Measurements from ENCODE around the gene SEC14L1.
"Not testable (repeated sequence)": the region's sequence is repeated elsewhere in the genome, so short reads cannot be mapped to it uniquely, and the experiment has no call there.

The SEC14L1 gene

GRCh38 chr17:77247048-77247541, 106.3 kb downstream of the SEC14L1 start:
- Histone ChIP-seq H3K4me3 (ENCODE audit: low read depth, low read length) (peak overlapping the region; percentile 70), H3K27ac (ENCODE audit: low read depth, low read length) (no peak overlapping the region), H3K4me1 (ENCODE audit: control insufficient read depth, insufficient read depth, low read length) (no peaks in the 10 kb centered on the region), H3K27me3 (ENCODE audit: control insufficient read depth, insufficient read depth, low read length) (peaks cover 21% of the 10 kb centered on the region), H3K36me3 (ENCODE audit: control insufficient read depth, insufficient read depth, low read length) (no peaks in the 10 kb centered on the region), H3K9me3 (ENCODE audit: control insufficient read depth, insufficient read depth, low read depth, low read length) (no peaks in the 10 kb centered on the region), H3K9ac (ENCODE audit: low read length) (peak overlapping the region; percentile 7)

GRCh38 chr17:77247609-77248008, 106.8 kb downstream of the SEC14L1 start:
- no peaks in the 10 kb centered on the region for H3K4me1 ChIP-seq (ENCODE audit: control insufficient read depth, insufficient read depth, low read length)
- no peaks in the 10 kb centered on the region for H3K36me3 ChIP-seq (ENCODE audit: control insufficient read depth, insufficient read depth, low read length)
- H3K9me3 ChIP-seq (ENCODE audit: control insufficient read depth, insufficient read depth, low read depth, low read length) = no peaks in the 10 kb centered on the region
- H3K9ac ChIP-seq (ENCODE audit: low read length) = no peak overlapping the region
- no peak overlapping the region for H3K27ac ChIP-seq (ENCODE audit: low read depth, low read length)
- H3K4me3 ChIP-seq (ENCODE audit: low read depth, low read length) = peak overlapping the region; percentile 70
- H3K27me3 ChIP-seq (ENCODE audit: control insufficient read depth, insufficient read depth, low read length) = peaks cover 21% of the 10 kb centered on the region

GRCh38 chr17:77248216-77249114, 107.7 kb downstream of the SEC14L1 start:
- Histone ChIP-seq H3K4me3 (ENCODE audit: low read depth, low read length) (no peak overlapping the region), H3K4me1 (ENCODE audit: control insufficient read depth, insufficient read depth, low read length) (no peaks in the 10 kb centered on the region; the same call in 1 of the 2 replicates), H3K36me3 (ENCODE audit: control insufficient read depth, insufficient read depth, low read length) (no peaks in the 10 kb centered on the region), H3K27me3 (ENCODE audit: control insufficient read depth, insufficient read depth, low read length) (peaks cover 21% of the 10 kb centered on the region), H3K9me3 (ENCODE audit: control insufficient read depth, insufficient read depth, low read depth, low read length) (no peaks in the 10 kb centered on the region), H3K9ac (ENCODE audit: low read length) (no peak overlapping the region), H3K27ac (ENCODE audit: low read depth, low read length) (no peak overlapping the region)

- no peak overlapping the region for H3K4me3 ChIP-seq (ENCODE audit: low read depth, low read length)
- no peaks in the 10 kb centered on the region for H3K9me3 ChIP-seq (ENCODE audit: control insufficient read depth, insufficient read depth, low read depth, low read length)
- no peaks in the 10 kb centered on the region for H3K36me3 ChIP-seq (ENCODE audit: control insufficient read depth, insufficient read depth, low read length)
- no peak overlapping the region for H3K27ac ChIP-seq (ENCODE audit: low read depth, low read length)
- no peak overlapping the region for H3K9ac ChIP-seq (ENCODE audit: low read length)
- peaks cover 28% of the 10 kb centered on the region for H3K4me1 ChIP-seq (ENCODE audit: control insufficient read depth, insufficient read depth, low read length)
- H3K27me3 ChIP-seq (ENCODE audit: control insufficient read depth, insufficient read depth, low read length) = peaks cover 21% of the 10 kb centered on the region
Observed at GRCh38 chr17:77251622-77252183, 110.9 kb downstream of the SEC14L1 start.

DNA sequence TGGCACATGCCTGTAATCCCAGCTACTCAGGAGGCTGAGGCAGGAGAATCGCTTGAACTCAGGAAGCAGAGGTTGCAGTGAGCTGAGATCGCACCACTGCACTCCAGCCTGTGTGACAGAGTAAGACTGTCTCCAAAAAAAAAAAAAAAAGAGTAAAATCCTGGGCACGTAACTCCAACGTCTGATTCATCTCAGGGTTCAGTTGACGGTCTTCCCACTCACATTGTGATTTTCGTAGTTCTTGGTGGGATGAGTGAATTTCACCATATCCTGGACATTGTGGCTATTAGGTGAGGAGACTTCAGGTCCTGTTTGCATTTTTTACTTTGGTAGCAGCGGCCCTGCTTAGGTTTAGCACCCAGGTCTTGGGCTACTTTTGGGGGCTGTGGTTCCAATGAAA, 111.5 kb downstream of the SEC14L1 start:
- Histone ChIP-seq H3K27me3 (ENCODE audit: control insufficient read depth, insufficient read depth, low read length) (peaks cover 19% of the 10 kb centered on the region), H3K4me1 (ENCODE audit: control insufficient read depth, insufficient read depth, low read length) (peaks cover 28% of the 10 kb centered on the region)
- not testable (repeated sequence) for H3K27ac ChIP-seq (ENCODE audit: low read depth, low read length); H3K36me3 ChIP-seq (ENCODE audit: control insufficient read depth, insufficient read depth, low read length); H3K4me3 ChIP-seq (ENCODE audit: low read depth, low read length); H3K9ac ChIP-seq (ENCODE audit: low read length); H3K9me3 ChIP-seq (ENCODE audit: control insufficient read depth, insufficient read depth, low read depth, low read length)

- Histone ChIP-seq H3K9me3 (ENCODE audit: control insufficient read depth, insufficient read depth, low read depth, low read length) (no peaks in the 10 kb centered on the region), H3K4me3 (ENCODE audit: low read depth, low read length) (no peak overlapping the region), H3K4me1 (ENCODE audit: control insufficient read depth, insufficient read depth, low read length) (peaks cover 28% of the 10 kb centered on the region), H3K27me3 (ENCODE audit: control insufficient read depth, insufficient read depth, low read length) (peaks cover 6% of the 10 kb centered on the region), H3K36me3 (ENCODE audit: control insufficient read depth, insufficient read depth, low read length) (no peaks in the 10 kb centered on the region), H3K9ac (ENCODE audit: low read length) (no peak overlapping the region), H3K27ac (ENCODE audit: low read depth, low read length) (no peak overlapping the region)
Observed at GRCh38 chr17:77253611-77254051, 112.9 kb downstream of the SEC14L1 start.

GRCh38 chr17:77254951-77255825, 114.4 kb downstream of the SEC14L1 start:
- no peaks in the 10 kb centered on the region for H3K27me3 ChIP-seq (ENCODE audit: control insufficient read depth, insufficient read depth, low read length)
- H3K4me1 ChIP-seq (ENCODE audit: control insufficient read depth, insufficient read depth, low read length) = peaks cover 28% of the 10 kb centered on the region
- H3K4me3 ChIP-seq (ENCODE audit: low read depth, low read length) = no peak overlapping the region
- H3K27ac ChIP-seq (ENCODE audit: low read depth, low read length) = no peak overlapping the region
- H3K36me3 ChIP-seq (ENCODE audit: control insufficient read depth, insufficient read depth, low read length) = no peaks in the 10 kb centered on the region
- no peaks in the 10 kb centered on the region for H3K9me3 ChIP-seq (ENCODE audit: control insufficient read depth, insufficient read depth, low read depth, low read length)
- H3K9ac ChIP-seq (ENCODE audit: low read length) = no peak overlapping the region

DNA sequence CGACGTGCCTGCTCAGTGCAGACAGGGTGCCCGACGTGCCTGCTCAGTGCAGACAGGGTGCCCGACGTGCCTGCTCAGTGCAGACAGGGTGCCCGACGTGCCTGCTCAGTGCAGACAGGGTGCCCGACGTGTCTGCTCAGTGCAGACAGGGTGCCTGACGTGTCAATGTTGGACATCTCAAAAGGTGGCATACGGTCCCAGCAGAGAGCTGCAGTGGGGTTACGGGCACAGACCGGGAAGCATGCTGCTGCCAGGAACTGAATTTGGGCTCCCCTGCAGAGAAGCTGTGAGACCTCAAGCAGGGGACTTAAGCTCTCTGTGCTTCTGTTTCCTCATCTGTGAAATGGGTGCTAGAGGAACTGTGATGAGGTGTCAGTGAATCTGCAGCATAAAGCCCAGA, 115.2 kb downstream of the SEC14L1 start:
- not testable (repeated sequence) for H3K27ac ChIP-seq (ENCODE audit: low read depth, low read length); H3K9ac ChIP-seq (ENCODE audit: low read length); H3K27me3 ChIP-seq (ENCODE audit: control insufficient read depth, insufficient read depth, low read length); H3K4me3 ChIP-seq (ENCODE audit: low read depth, low read length); H3K36me3 ChIP-seq (ENCODE audit: control insufficient read depth, insufficient read depth, low read length); H3K9me3 ChIP-seq (ENCODE audit: control insufficient read depth, insufficient read depth, low read depth, low read length)
- peaks cover 28% of the 10 kb centered on the region for H3K4me1 ChIP-seq (ENCODE audit: control insufficient read depth, insufficient read depth, low read length)

DNA sequence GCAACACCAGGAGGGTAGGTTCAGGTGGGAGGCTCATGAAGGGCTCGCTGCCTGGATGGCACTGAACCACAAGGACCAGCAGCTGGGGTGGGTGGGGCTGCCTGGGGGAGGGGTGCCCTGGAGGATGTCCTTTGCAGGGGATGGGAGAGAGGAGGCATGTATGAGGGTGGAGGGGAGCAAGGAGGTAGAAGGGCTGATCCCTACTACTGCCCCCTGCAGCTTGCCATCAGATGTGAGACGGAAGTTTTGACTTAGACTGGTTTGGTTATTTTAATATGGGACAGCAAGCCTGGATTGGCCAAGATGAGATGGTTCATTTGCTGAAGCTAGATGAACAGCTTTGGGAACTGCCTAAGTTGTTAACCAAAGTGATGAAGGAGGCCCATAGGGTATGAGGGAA, 115.9 kb downstream of the SEC14L1 start:
- no peak overlapping the region for H3K4me3 ChIP-seq (ENCODE audit: low read depth, low read length)
- no peaks in the 10 kb centered on the region for H3K36me3 ChIP-seq (ENCODE audit: control insufficient read depth, insufficient read depth, low read length)
- H3K4me1 ChIP-seq (ENCODE audit: control insufficient read depth, insufficient read depth, low read length) = peaks cover 28% of the 10 kb centered on the region
- H3K27ac ChIP-seq (ENCODE audit: low read depth, low read length) = no peak overlapping the region
- no peaks in the 10 kb centered on the region for H3K9me3 ChIP-seq (ENCODE audit: control insufficient read depth, insufficient read depth, low read depth, low read length)
- no peaks in the 10 kb centered on the region for H3K27me3 ChIP-seq (ENCODE audit: control insufficient read depth, insufficient read depth, low read length)
- H3K9ac ChIP-seq (ENCODE audit: low read length) = no peak overlapping the region

- no peak overlapping the region for H3K4me3 ChIP-seq (ENCODE audit: low read depth, low read length)
- no peaks in the 10 kb centered on the region for H3K9me3 ChIP-seq (ENCODE audit: control insufficient read depth, insufficient read depth, low read depth, low read length)
- H3K9ac ChIP-seq (ENCODE audit: low read length) = no peak overlapping the region
- no peaks in the 10 kb centered on the region for H3K36me3 ChIP-seq (ENCODE audit: control insufficient read depth, insufficient read depth, low read length)
- H3K4me1 ChIP-seq (ENCODE audit: control insufficient read depth, insufficient read depth, low read length) = peaks cover 28% of the 10 kb centered on the region
- no peak overlapping the region for H3K27ac ChIP-seq (ENCODE audit: low read depth, low read length)
- no peaks in the 10 kb centered on the region for H3K27me3 ChIP-seq (ENCODE audit: control insufficient read depth, insufficient read depth, low read length)
Observed at GRCh38 chr17:77257169-77257568, 116.4 kb downstream of the SEC14L1 start.
